NB4 (cell line): ENCODE data around the gene STARD13.
"Not testable (repeated sequence)": the region's sequence is repeated elsewhere in the genome, so short reads cannot be mapped to it uniquely, and the experiment has no call there.

ENCODE experiments used
- DNase-seq: peaks from one replicate; pipeline ENCODE4 v3.0.0; 2010; ENCODE audit warnings: low read depth
- H3K4me3 ChIP-seq: one replicate; pipeline ENCODE4 v1.5.1; 2011; ENCODE audit warnings: mild to moderate bottlenecking, low read depth, low read length, moderate library complexity
- MYC ChIP-seq: IDR thresholded peaks from 2 replicates; pipeline ENCODE4 v1.6.1; 2011; ENCODE audit warnings: low read depth, low read length
- POLR2A ChIP-seq: IDR thresholded peaks from 2 replicates; pipeline ENCODE4 v1.6.1; 2011; ENCODE audit warnings: mild to moderate bottlenecking; ENCODE audit not compliant: insufficient read length; ENCODE audit errors: extremely low read depth
- TF ChIP-seq, protein P1 (sequence below): IDR thresholded peaks from one replicate; pipeline ENCODE4 v1.5.1; 2012; ENCODE audit warnings: low read depth, low read length
- TF ChIP-seq, protein P2 (sequence below): IDR thresholded peaks from 2 replicates; pipeline ENCODE4 v1.6.1; 2011; ENCODE audit warnings: low read depth, low read length

STARD13 gene

GRCh38 chr13:33182729-33183128 lies 102.8 kb downstream of the STARD13 start:
- no peak overlapping the region for H3K4me3 ChIP-seq
- DNase-seq = no peak
- TF ChIP-seq, protein P1, sequence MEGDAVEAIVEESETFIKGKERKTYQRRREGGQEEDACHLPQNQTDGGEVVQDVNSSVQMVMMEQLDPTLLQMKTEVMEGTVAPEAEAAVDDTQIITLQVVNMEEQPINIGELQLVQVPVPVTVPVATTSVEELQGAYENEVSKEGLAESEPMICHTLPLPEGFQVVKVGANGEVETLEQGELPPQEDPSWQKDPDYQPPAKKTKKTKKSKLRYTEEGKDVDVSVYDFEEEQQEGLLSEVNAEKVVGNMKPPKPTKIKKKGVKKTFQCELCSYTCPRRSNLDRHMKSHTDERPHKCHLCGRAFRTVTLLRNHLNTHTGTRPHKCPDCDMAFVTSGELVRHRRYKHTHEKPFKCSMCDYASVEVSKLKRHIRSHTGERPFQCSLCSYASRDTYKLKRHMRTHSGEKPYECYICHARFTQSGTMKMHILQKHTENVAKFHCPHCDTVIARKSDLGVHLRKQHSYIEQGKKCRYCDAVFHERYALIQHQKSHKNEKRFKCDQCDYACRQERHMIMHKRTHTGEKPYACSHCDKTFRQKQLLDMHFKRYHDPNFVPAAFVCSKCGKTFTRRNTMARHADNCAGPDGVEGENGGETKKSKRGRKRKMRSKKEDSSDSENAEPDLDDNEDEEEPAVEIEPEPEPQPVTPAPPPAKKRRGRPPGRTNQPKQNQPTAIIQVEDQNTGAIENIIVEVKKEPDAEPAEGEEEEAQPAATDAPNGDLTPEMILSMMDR = no peak
- TF ChIP-seq, protein P2, sequence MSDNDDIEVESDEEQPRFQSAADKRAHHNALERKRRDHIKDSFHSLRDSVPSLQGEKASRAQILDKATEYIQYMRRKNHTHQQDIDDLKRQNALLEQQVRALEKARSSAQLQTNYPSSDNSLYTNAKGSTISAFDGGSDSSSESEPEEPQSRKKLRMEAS = no peak
- TF ChIP-seq MYC = no peak
- no peak for TF ChIP-seq POLR2A

- no peak overlapping the region for H3K4me3 ChIP-seq
- no peak for TF ChIP-seq MYC
- TF ChIP-seq, protein P1 = no peak
- DNase-seq = no peak
Measured at GRCh38 chr13:33181264-33181663, 104.3 kb downstream of the STARD13 start.

- no peak overlapping the region for H3K4me3 ChIP-seq
- no peak for TF ChIP-seq MYC
- TF ChIP-seq POLR2A = no peak
- TF ChIP-seq, protein P2 = no peak
- TF ChIP-seq, protein P1 = no peak
- DNase-seq = no peak
Measured at GRCh38 chr13:33180122-33180804, 105.3 kb downstream of the STARD13 start.

DNA sequence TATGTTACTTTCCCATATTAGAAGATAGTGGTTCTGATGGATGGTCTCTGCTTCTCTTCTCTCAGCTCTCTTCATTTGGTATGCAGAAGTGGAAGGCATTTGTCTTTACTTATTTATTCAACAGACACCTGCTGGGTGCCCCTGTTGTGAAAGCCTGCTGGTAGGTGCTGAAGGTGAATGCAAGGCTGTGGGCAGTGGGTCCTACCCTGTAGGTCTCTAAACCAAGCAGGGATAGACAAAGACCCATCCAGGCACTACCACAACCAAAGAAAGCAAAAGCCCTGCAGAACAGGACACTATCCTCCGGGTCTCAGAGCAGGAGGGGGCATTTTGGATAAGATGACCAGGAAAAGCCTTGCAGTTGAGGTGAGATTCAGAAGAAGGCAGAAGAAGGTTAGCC lies 106.1 kb downstream of the STARD13 start:
- no peak overlapping the region for H3K4me3 ChIP-seq
- TF ChIP-seq, protein P2 = no peak
- TF ChIP-seq, protein P1 = no peak
- TF ChIP-seq MYC (no peak), POLR2A (no peak)
- no peak for DNase-seq

GRCh38 chr13:33178209-33178840 lies 107.2 kb downstream of the STARD13 start:
- H3K4me3 ChIP-seq = no peak overlapping the region
- no peak for DNase-seq
- TF ChIP-seq, protein P1 = no peak
- no peak for TF ChIP-seq POLR2A
- no peak for TF ChIP-seq MYC
- TF ChIP-seq, protein P2 = no peak

- DNase-seq, H3K4me3 ChIP-seq: not testable (repeated sequence)
Measured at GRCh38 chr13:33177340-33178208, 108.0 kb downstream of the STARD13 start.
